ENCODE results near the gene ENDOD1.

GRCh38 chr11:95135880-95136279, 46.2 kb downstream of the ENDOD1 start:
- TF ChIP-seq POLR2A (IDR thresholded peaks at IDR 0.05) (no peak), CTCF (IDR thresholded peaks at IDR 0.05) (no peak), POLR2AphosphoS5 (IDR thresholded peaks at IDR 0.05) (no peak)

All from prostate gland (tissue), 2 donors.